ENCODE results near the gene RPLP2.

DNA sequence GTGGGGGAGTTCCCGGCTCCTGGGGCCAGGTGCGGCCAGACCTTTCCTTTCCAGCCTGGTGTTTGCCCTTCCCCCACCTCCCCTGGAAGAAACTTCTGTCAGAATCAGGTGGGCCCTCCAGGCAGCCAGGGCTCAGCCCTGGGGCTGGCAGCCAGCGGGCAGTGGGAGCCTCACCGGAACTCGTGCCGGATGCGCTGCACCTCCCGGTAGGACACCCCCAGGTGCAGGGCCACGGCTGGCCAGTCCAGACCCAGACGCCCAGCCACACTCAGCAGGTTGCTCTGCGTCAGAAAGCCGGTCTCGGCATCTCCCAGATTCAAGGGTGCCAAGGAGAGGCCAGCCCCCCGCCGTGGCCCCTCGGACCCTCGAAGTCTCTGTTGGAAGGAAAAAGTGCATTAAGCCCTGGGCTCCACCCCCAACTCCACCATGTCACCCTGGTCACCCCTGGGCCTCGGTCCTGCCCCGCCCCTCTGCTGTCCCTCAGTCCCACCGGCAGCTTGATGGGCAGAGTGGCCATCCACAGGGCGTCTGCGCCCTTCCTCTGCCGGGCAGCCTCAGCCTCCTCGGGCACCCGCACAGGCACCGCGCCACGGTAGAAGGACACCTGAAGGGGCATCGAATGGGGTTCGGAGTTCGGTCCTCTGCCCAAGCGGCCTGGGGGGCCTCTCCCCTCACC, 10.0 kb upstream of the RPLP2 start:
- TF ChIP-seq POLR2A (IDR thresholded peaks at IDR 0.05; ENCODE audit: low read depth, low read length) (no peak), POLR2AphosphoS5 (IDR thresholded peaks at IDR 0.05; ENCODE audit: low read depth, low read length) (no peak), TAF1 (IDR thresholded peaks at IDR 0.05; ENCODE audit: low read depth, low read length) (no peak)

Measured in GM12891 (cell line).